MM.1S (cell line): ENCODE results near the gene PREB.

Experiments
- DNase-seq: peaks from one replicate; pipeline ENCODE4 v3.0.0-alpha.2; 2015
- H2AFZ ChIP-seq: fragments of 300-600 bp; sonication (generic); 2 replicates; pipeline ENCODE4 v1.6.0; 2016; ENCODE audit warnings: antibody characterized with exemption, low read length
- H3F3A ChIP-seq: fragments of 300-600 bp; sonication (generic); 2 replicates; pipeline ENCODE4 v1.6.1; 2016; ENCODE audit warnings: mild to moderate bottlenecking, antibody characterized with exemption, low read length, moderate library complexity, mixed read lengths; ENCODE audit not compliant: insufficient read depth
- H3K27ac ChIP-seq: fragments of 300-600 bp; sonication (generic); 2 replicates; pipeline ENCODE4 v1.5.1; 2016; ENCODE audit warnings: mild to moderate bottlenecking, low read length
- H3K27me3 ChIP-seq: fragments of 300-600 bp; sonication (generic); replicated peaks from 2 replicates; pipeline ENCODE4 v1.6.0; 2016; ENCODE audit warnings: low read length; ENCODE audit not compliant: insufficient read depth
- H3K36me3 ChIP-seq: fragments of 300-600 bp; sonication (generic); replicated peaks from 2 replicates; pipeline ENCODE4 v1.6.1; 2016; ENCODE audit warnings: mild to moderate bottlenecking, low read length, mixed read lengths; ENCODE audit not compliant: insufficient read depth
- H3K4me1 ChIP-seq: fragments of 300-600 bp; sonication (generic); 2 replicates; pipeline ENCODE4 v1.6.1; 2016; ENCODE audit warnings: low read length, mixed read lengths
- H3K4me2 ChIP-seq: fragments of 300-600 bp; sonication (generic); 2 replicates; pipeline ENCODE4 v1.6.0; 2016; ENCODE audit warnings: low read depth, low read length
- H3K4me3 ChIP-seq: fragments of 300-600 bp; sonication (generic); 2 replicates; pipeline ENCODE4 v1.5.1; 2016; ENCODE audit warnings: low read length, mixed read lengths
- H3K79me2 ChIP-seq: fragments of 300-600 bp; sonication (generic); 2 replicates; pipeline ENCODE4 v1.6.1; 2016; ENCODE audit warnings: mixed run types, low read length, mixed read lengths
- H3K9ac ChIP-seq: fragments of 300-600 bp; sonication (generic); 2 replicates; pipeline ENCODE4 v1.6.1; 2016; ENCODE audit warnings: low read length, mixed read lengths
- H3K9me2 ChIP-seq: fragments of 300-600 bp; sonication (generic); replicated peaks from 2 replicates; pipeline ENCODE4 v1.6.1; 2016; ENCODE audit warnings: mild to moderate bottlenecking, low read length, mixed read lengths; ENCODE audit not compliant: insufficient read depth
- H3K9me3 ChIP-seq: fragments of 300-600 bp; sonication (generic); replicated peaks from 2 replicates; pipeline ENCODE4 v1.6.1; 2016; ENCODE audit warnings: mild to moderate bottlenecking, low read length, mixed read lengths; ENCODE audit not compliant: insufficient read depth
- H4K20me1 ChIP-seq: fragments of 300-600 bp; sonication (generic); 2 replicates; pipeline ENCODE4 v1.6.1; 2016; ENCODE audit warnings: mild to moderate bottlenecking, low read length, moderate library complexity, mixed read lengths; ENCODE audit not compliant: insufficient read depth
- CTCF ChIP-seq: fragments of 300-600 bp; sonication (generic); IDR thresholded peaks from 2 replicates; pipeline ENCODE4 v1.5.1; 2016; ENCODE audit warnings: antibody characterized with exemption, low read length, mixed read lengths
- EZH2 ChIP-seq: fragments of 300-600 bp; sonication (generic); optimal IDR thresholded peaks from 2 replicates; pipeline ENCODE3; 2017; ENCODE audit warnings: low read depth, mild to moderate bottlenecking, antibody characterized with exemption, low read length, mixed read lengths
- EZH2phosphoT487 ChIP-seq: fragments of 300-600 bp; sonication (generic); IDR thresholded peaks from 2 replicates; pipeline ENCODE4 v1.6.1; 2018; ENCODE audit warnings: antibody characterized with exemption, low read length

PREB gene

GRCh38 chr2:27152102-27152795 lies 17.8 kb upstream of the PREB start:
- no peaks in the 10 kb centered on the region for H3K9me3 ChIP-seq
- H3K27me3 ChIP-seq = no peaks in the 10 kb centered on the region
- H3K4me2 ChIP-seq = peak overlapping the region; percentile 36; the same call in 1 of the 2 replicates
- no peak for DNase-seq
- no peak overlapping the region for H3K4me3 ChIP-seq
- no peak for TF ChIP-seq CTCF
- no peak for TF ChIP-seq EZH2phosphoT487
- TF ChIP-seq EZH2 = no peak
- no peaks in the 10 kb centered on the region for H3K36me3 ChIP-seq
- peak overlapping the region; percentile 20; the same call in 1 of the 2 replicates for H2AFZ ChIP-seq
- H3F3A ChIP-seq = peaks cover 30% of the 10 kb centered on the region
- peaks cover 38% of the 10 kb centered on the region for H3K4me1 ChIP-seq
- H3K27ac ChIP-seq = peak overlapping the region; percentile 74
- no peaks in the 10 kb centered on the region for H3K79me2 ChIP-seq
- no peaks in the 10 kb centered on the region for H3K9me2 ChIP-seq
- H3K9ac ChIP-seq = no peak overlapping the region; the same call in 1 of the 2 replicates
- H4K20me1 ChIP-seq = no peaks in the 10 kb centered on the region

GRCh38 chr2:27150639-27151230 lies 16.3 kb upstream of the PREB start:
- Histone ChIP-seq H3K4me2 (no peak overlapping the region), H3K79me2 (no peaks in the 10 kb centered on the region), H3K9ac (no peak overlapping the region), H3F3A (peaks cover 22% of the 10 kb centered on the region), H3K36me3 (no peaks in the 10 kb centered on the region), H3K4me3 (no peak overlapping the region), H4K20me1 (no peaks in the 10 kb centered on the region), H3K9me3 (no peaks in the 10 kb centered on the region), H2AFZ (no peak overlapping the region), H3K27me3 (no peaks in the 10 kb centered on the region), H3K9me2 (no peaks in the 10 kb centered on the region), H3K4me1 (peaks cover 30% of the 10 kb centered on the region), H3K27ac (no peak overlapping the region)
- no peak for DNase-seq
- TF ChIP-seq EZH2 (no peak), EZH2phosphoT487 (no peak), CTCF (no peak)

GRCh38 chr2:27149570-27150405 lies 15.4 kb upstream of the PREB start:
- Histone ChIP-seq H3K79me2 (no peaks in the 10 kb centered on the region), H3K27ac (no peak overlapping the region), H3K9me2 (no peaks in the 10 kb centered on the region), H3K36me3 (no peaks in the 10 kb centered on the region), H3K4me2 (no peak overlapping the region), H3K4me1 (peaks cover 29% of the 10 kb centered on the region), H4K20me1 (no peaks in the 10 kb centered on the region), H3F3A (peaks cover 22% of the 10 kb centered on the region), H3K4me3 (no peak overlapping the region), H3K9me3 (no peaks in the 10 kb centered on the region), H2AFZ (no peak overlapping the region), H3K27me3 (no peaks in the 10 kb centered on the region), H3K9ac (no peak overlapping the region)
- no peak for DNase-seq
- TF ChIP-seq CTCF (no peak), EZH2 (no peak), EZH2phosphoT487 (no peak)
